GM23338 (cell line): Measurements from ENCODE around the gene APOBEC3F.

Experiments
- EZH2 ChIP-seq: fragments of 200-600 bp; sonication (generic); IDR thresholded peaks from one replicate; pipeline ENCODE4 v1.8.0; 2017; ENCODE audit warnings: antibody characterized with exemption, mild to moderate bottlenecking, low read depth; ENCODE audit not compliant: unreplicated experiment
- ZNF114 ChIP-seq: fragments of 250-450 bp; sonication (Bioruptor Pico); IDR thresholded peaks from 2 replicates; pipeline ENCODE4 v1.5.0; 2020; ENCODE audit warnings: mild to moderate bottlenecking, moderate library complexity

DNA sequence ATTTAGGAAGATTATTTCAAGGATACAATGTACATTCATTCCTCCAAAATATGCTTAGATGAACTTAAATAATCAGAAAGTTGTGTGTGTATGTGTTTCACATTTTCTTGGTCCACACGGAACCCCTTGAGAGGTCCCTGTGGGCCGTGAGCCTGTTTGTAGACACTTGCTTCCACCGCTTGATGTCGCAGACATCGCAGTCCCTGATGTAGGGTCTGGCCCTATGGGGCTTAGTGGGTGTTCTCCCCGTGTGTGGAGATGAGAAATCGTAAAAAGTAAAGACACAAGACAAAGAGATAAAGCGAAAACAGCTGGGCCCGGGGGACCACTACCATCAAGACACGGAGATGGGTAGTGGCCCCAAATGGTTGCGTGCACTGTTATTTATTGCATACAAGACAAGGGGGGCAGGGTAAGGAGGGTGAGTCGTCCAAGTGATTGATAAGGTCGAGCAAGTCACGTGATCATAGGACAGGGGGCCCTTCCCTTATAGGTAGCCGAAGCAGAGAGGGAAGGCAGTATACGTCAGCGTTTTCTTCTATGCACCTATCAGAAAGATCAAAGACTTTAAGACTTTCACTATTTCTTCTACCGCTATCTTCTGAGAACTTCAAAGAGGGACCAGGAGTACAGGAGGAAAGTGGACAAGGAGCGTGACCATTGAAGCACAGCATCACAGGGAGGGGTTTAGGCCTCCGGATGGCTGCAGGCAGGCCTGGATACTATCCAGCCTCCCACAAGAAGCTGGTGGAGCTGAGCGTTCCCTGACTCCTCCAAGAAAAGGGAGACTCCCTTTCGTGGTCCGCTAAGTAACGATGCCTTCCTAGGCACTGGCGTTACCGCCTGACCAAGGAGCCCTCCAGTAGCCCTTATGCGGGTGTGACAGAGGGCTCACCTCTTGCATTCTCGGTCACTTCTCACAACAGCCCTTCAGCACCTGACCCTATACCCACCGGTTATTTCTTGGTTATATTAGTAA, 27.8 kb upstream of the APOBEC3F start:
- TF ChIP-seq EZH2 = no peak
- TF ChIP-seq ZNF114 (CRISPR knock-in tag) = no peak
